Gastrocnemius medialis (tissue), 4 donors: ENCODE data around the gene KRTAP10-6. TPM values are rescaled to one million over a fixed set of nuclear protein-coding genes. Genes with fewer than 3 reads are reported as not detected.

ENCODE experiments used
- ATAC-seq, 2 donors: fragments of 150-250 bp; one replicate each; pipeline ENCODE4 v1.9.1; 2016
- DNase-seq, 2 donors: peaks; one replicate each; pipeline ENCODE4 v3.0.0-alpha.2; 2019
- H3K27ac ChIP-seq, 4 donors: fragments of 200-600 bp; sonication (generic); 1 replicate in 1 of 4; 2 replicates in 3 of 4; pipeline ENCODE4 v1.5.1; 2016 to 2018; ENCODE audit warnings: mild to moderate bottlenecking in 2 of 4, moderate library complexity in 1 of 4
- H3K27me3 ChIP-seq, 3 donors: fragments of 200-600 bp; sonication (generic) in 2 of 3; 1 replicate in 1 of 3; 2 replicates in 2 of 3; pipeline versions ENCODE4 v1.5.1 to v1.6.0; 2016 to 2019; ENCODE audit warnings: mild to moderate bottlenecking in 1 of 3, moderate library complexity in 1 of 3
- H3K36me3 ChIP-seq, 2 donors: fragments of 200-600 bp; sonication (generic) in 1 of 2; one replicate each; pipeline ENCODE4 v1.5.1; 2017 to 2018
- H3K4me1 ChIP-seq, 2 donors: fragments of 200-600 bp; sonication (generic) in 1 of 2; one replicate each; pipeline ENCODE4 v1.5.1; 2016 to 2017; ENCODE audit warnings: mild to moderate bottlenecking in 2 of 2
- H3K4me3 ChIP-seq, 4 donors: fragments of 200-600 bp; sonication (generic) in 3 of 4; 1 replicate in 1 of 4; 2 replicates in 3 of 4; pipeline ENCODE4 v1.5.1; 2016 to 2019; ENCODE audit warnings: mild to moderate bottlenecking in 2 of 4
- H3K9me3 ChIP-seq, 3 donors: fragments of 200-600 bp; sonication (generic) in 2 of 3; 1 replicate in 1 of 3; 2 replicates in 2 of 3; pipeline ENCODE4 v1.5.1; 2016 to 2019
- POLR2A ChIP-seq, 2 donors: fragments of 450-650 bp; IDR thresholded peaks; one replicate each; pipeline ENCODE4 v1.6.1; 2017; ENCODE audit warnings: antibody characterized with exemption in 2 of 2, mild to moderate bottlenecking in 2 of 2, moderate library complexity in 2 of 2
- in situ Hi-C, 4 donors: fragments of 200-750 bp; cut with MboI; loops; one replicate each; pipeline versions ENCODE4 v1.15.0 to v1.8.0; 2017; ENCODE audit warnings: low sequenced_read_pairs in 4 of 4
- intact Hi-C: fragments of 100-400 bp; cut with DNase I; formaldehyde crosslinking; loops from one replicate; pipeline ENCODE4 v1.15.1; 2023; ENCODE audit warnings: low total_unique reads
- total RNA-seq, 4 donors: library from RNA; depleted of rRNA; stranded (reverse); fragments of >200 nt; gene quantifications; one replicate each; pipeline versions ENCODE4 v1.1.0 to v1.2.3, GENCODE V29; 2016
- TF ChIP-seq, protein P1 (sequence below), 5 experiments: fragments of 450-650 bp in 3 of 5; fragments of 200-600 bp in 2 of 5; sonication (generic) in 2 of 5; IDR thresholded peaks in 4 of 5; conservative IDR thresholded peaks in 1 of 5; 1 replicate in 4 of 5; 2 replicates in 1 of 5; pipeline ENCODE4 v1.5.1; 2016 to 2019; ENCODE audit warnings: antibody characterized with exemption in 5 of 5, mild to moderate bottlenecking in 3 of 5, moderate library complexity in 3 of 5

KRTAP10-6 gene
- total RNA-seq, 4 donors from 2014 or later = not detected

DNA sequence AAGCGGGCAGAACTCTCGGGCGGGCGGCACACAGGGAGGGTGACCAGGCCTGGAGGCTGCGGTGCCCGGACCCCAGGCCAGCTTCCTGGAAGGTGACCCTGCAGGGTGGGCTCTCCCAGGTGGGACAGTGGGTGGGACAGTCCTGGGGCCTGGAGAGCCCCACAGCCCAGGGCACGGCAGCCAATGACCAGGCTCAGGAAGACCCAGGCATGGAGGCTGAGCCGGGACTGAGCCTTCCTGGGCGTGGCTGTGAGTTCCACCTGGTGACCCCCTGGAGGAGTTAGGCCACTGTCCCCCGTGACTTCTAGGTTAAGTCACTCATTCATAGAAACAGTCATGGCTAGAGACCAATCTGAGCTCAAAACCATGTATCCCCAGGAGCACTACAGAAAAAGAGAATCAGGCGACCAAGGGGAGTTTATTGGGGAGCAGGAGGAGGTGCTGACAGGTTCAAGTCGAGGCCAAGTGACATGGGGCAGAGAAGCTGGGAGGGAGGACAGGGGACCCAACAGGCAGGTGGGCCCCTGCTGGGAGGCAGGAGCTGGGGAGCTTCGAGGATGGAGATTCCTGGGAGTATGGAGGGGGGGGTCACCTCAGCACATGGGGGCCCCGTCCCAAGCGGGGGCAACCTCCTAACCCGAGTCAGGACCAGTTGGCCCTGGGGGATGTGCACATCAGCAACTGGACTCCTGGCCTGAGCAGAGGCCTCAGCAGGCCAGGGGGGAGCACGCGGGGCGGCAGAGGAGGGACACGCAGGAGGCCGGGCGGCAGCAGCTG is 13.1 kb downstream of the KRTAP10-6 start:
- TF ChIP-seq POLR2A (IDR thresholded peaks at IDR 0.05) = no peak
- TF ChIP-seq, protein P1, sequence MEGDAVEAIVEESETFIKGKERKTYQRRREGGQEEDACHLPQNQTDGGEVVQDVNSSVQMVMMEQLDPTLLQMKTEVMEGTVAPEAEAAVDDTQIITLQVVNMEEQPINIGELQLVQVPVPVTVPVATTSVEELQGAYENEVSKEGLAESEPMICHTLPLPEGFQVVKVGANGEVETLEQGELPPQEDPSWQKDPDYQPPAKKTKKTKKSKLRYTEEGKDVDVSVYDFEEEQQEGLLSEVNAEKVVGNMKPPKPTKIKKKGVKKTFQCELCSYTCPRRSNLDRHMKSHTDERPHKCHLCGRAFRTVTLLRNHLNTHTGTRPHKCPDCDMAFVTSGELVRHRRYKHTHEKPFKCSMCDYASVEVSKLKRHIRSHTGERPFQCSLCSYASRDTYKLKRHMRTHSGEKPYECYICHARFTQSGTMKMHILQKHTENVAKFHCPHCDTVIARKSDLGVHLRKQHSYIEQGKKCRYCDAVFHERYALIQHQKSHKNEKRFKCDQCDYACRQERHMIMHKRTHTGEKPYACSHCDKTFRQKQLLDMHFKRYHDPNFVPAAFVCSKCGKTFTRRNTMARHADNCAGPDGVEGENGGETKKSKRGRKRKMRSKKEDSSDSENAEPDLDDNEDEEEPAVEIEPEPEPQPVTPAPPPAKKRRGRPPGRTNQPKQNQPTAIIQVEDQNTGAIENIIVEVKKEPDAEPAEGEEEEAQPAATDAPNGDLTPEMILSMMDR (IDR thresholded peaks at IDR 0.05 in 4 of 5, conservative IDR thresholded peaks at IDR 0.05 in 1 of 5) = no peak
- no peak for DNase-seq
- H3K9me3 ChIP-seq = peaks cover 0 to 12% (median 0%) of the 10 kb centered on the region in 3 donors
- H3K27me3 ChIP-seq = peaks cover 0 to 19% (median 5%) of the 10 kb centered on the region in 3 donors
- intact Hi-C loops = no loop called here
- no peak overlapping the region for H3K4me3 ChIP-seq
- in situ Hi-C loops = no loop called here
- H3K4me1 ChIP-seq = no peaks in the 10 kb centered on the region
- no peak for ATAC-seq
- no peak overlapping the region for H3K27ac ChIP-seq
- H3K36me3 ChIP-seq = no peaks in the 10 kb centered on the region

DNA sequence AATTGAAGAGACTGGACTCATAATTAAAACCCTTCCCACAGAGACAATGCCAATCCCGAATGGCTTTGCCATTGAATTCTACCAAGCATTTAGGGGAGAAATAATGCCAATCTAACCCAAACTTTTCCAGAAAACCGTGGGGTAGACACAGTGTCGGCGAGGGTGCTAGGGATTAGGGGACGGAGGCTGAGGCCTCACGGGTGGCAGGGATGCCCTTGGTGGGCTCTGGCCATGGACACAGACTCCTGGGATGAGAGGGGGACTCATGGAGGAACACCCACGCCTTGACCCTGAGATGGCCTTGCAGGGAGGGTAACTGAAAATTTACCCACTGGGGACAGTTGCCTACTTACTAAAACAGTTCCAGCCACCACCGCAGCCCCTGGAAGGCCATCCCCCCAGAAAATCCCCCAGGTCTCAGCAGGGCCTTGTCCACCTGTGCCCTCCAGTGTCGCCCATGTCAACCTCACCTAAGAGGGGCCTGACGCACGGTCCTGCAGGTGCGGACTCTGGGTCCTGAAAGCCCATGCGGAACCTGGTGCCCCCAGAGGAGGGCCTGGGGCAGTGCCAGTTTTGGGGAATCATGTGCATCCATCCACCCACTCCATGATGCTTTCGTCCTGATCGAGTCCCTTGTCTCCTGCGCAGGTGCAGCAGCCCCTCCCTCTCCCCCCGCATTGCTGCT is 13.8 kb downstream of the KRTAP10-6 start:
- TF ChIP-seq, protein P1 (IDR thresholded peaks at IDR 0.05 in 4 of 5, conservative IDR thresholded peaks at IDR 0.05 in 1 of 5) = no peak
- TF ChIP-seq POLR2A (IDR thresholded peaks at IDR 0.05) = no peak
- in situ Hi-C loops = no loop called here
- ATAC-seq (no peak), DNase-seq (no peak)
- intact Hi-C loops = no loop called here
- Histone ChIP-seq H3K4me1 (no peaks in the 10 kb centered on the region), H3K27me3 (peaks cover 0 to 19% (median 5%) of the 10 kb centered on the region in 3 donors), H3K9me3 (peaks cover 0 to 12% (median 0%) of the 10 kb centered on the region in 3 donors), H3K4me3 (no peak overlapping the region), H3K36me3 (no peaks in the 10 kb centered on the region), H3K27ac (no peak overlapping the region)

DNA sequence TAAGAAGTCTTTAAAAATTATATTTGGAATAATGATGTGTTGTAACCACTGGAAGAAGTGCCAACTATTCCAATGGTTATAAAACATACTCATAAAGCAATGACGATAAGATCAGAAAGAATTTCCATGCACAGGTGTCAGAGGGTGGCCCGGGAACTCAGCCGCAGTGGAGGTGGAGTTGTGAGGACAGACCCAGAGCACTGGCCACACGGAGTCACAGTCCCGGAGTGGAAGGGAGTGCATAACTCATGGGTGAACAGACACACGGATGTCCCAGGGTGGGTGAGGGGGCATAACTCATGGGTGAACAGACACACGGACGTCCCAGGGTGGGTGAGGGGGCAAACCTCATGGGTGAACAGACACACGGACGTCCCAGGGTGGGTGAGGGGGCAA is 16.3 kb downstream of the KRTAP10-6 start:
- ATAC-seq (no peak), DNase-seq (no peak)
- Histone ChIP-seq H3K27me3 (peaks cover 0 to 26% (median 2%) of the 10 kb centered on the region in 3 donors), H3K4me1 (no peaks in the 10 kb centered on the region), H3K9me3 (peaks cover 0 to 1% (median 0%) of the 10 kb centered on the region in 3 donors), H3K4me3 (no peak overlapping the region), H3K27ac (no peak overlapping the region), H3K36me3 (no peaks in the 10 kb centered on the region)
- intact Hi-C loops = no loop called here
- in situ Hi-C loops = no loop called here
- TF ChIP-seq, protein P1 (IDR thresholded peaks at IDR 0.05 in 4 of 5, conservative IDR thresholded peaks at IDR 0.05 in 1 of 5) = no peak
- no peak for TF ChIP-seq POLR2A (IDR thresholded peaks at IDR 0.05)

DNA sequence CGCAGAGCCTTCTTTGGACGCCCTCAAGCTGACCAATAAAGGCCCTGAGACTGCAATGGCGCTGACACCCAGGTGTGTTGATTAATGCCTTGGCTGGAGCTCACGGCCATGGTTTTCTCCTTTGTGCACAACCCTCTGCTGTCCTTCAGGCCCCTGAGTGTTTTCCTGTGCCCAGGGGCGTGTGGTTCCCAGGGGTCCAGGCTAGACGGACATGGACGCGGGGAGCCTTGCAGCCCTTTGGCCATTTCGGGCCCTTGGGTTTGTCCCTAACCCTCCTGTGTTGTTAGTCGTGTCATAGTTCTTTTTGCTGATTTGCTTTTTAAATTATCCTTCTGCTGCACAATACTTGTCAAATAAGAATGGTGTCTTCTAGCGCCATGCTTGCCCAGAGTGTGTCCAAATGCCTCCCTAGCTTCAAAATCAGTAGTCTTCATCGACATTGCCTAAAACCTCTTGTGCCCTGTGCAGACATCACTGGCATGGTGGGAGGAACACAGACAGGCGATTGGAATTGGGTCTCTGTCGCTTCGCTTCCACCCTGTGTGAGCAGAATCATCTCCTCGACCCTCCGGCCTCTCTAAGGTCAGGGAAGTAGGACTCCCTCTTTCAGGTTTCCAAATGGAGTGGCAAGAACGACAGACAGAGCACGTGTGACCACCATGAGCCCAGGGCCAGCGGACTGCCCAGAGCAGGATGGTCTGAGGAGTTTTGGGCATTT is 16.8 kb downstream of the KRTAP10-6 start:
- in situ Hi-C loops = no loop called here
- TF ChIP-seq, protein P1 (IDR thresholded peaks at IDR 0.05 in 4 of 5, conservative IDR thresholded peaks at IDR 0.05 in 1 of 5) = no peak
- no peak for TF ChIP-seq POLR2A (IDR thresholded peaks at IDR 0.05)
- no peak overlapping the region for H3K27ac ChIP-seq
- intact Hi-C loops = no loop called here
- no peaks in the 10 kb centered on the region for H3K36me3 ChIP-seq
- no peaks in the 10 kb centered on the region for H3K4me1 ChIP-seq
- DNase-seq (no peak), ATAC-seq (no peak)
- no peaks in the 10 kb centered on the region for H3K9me3 ChIP-seq
- peaks cover 0 to 20% (median 2%) of the 10 kb centered on the region in 3 donors for H3K27me3 ChIP-seq
- H3K4me3 ChIP-seq = no peak overlapping the region
